Measurements from ENCODE around the gene ANKRD29.
A peak's percentile ranks its signal among the peaks of the same experiment; 100 is the strongest.

ANKRD29 gene, protein sequence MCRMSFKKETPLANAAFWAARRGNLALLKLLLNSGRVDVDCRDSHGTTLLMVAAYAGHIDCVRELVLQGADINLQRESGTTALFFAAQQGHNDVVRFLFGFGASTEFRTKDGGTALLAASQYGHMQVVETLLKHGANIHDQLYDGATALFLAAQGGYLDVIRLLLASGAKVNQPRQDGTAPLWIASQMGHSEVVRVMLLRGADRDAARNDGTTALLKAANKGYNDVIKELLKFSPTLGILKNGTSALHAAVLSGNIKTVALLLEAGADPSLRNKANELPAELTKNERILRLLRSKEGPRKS

DNA sequence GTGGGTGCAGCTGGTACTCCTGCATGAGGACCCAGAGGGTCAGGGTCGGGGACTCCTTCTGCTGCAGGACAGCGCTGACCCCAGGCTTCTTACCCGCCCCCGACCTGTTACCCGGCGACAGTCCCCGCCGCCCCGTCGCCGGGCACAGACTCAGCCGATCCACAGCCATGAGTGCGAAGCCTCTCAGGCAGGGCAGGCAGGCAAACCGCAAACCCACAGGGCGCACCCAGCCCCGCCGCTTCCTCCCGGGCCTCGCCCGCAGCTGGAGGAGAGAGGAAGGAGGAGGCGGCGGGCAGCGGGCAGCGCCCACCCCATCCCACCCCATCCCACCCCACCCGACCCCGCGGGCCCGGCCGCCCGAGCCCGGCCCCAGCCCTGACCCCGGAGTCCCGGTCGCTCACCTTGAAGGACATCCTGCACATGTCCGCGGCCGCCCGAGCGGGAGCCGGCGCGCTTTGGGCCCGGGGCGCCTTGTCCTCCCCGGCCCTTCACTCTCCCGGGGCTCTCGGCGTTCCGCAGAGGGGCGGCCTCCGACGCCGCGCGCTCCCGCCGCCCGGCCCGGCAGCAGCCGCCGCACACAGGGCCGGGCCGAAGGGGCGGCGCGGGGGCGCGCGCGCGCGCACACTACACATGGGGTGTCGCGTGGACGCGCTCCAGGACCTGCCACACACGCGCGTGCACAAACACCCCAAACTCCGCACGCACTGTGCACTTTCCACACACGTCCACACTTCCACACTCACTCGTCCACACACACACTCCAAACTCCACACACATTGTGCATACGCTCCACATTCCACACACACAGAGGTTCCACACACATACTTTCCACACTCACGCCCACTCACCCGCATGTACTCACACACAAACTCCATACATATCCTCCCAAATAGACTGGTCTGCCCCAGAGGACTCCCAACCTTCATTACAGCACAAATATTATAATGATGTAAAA, at the start of gene ANKRD29:
TSS of gene ANKRD29 (minus strand) at position 603 of the 955 bp plus-strand sequence. CDS start at position 422, 181 bp downstream.
- DNase-seq: no peak

DNA sequence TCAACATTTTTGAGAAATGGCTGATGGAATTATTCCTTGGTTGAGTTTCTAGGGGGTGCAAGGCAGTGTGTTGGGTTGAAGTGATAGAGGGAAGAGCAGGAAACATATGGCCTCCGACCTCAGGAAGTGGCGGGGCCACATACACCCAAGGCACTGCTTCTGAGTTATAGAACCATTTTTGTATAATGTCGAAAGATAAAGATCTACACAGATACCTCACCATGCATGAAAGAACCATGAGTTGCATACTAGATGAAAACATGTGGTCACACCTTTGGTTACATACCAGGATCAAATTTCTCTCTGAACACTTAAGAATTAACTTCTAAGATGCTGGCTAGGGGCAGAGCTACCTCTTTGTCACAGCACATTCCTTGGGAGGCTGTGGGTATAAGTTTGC, 49.7 kb upstream of the ANKRD29 start:
- no peak for DNase-seq

DNA sequence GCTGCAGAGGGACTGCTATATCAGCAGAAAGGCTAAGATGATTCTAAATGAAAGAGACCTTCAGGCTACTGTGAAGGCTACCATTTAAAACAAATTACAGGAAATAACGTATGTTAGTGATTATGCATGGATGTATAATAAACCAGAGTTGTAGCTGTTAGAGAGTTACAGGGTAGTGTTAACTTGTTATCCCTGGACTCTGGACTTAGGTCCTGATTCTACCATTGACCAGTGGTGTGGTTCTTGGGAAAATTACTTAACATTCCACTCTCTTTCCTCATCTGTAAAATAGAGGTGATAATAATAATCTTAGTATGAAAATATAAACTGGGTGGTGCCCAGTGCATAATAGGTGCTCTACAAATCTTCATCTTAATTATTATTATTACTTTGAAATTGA, 48.7 kb upstream of the ANKRD29 start:
- no peak for DNase-seq

DNA sequence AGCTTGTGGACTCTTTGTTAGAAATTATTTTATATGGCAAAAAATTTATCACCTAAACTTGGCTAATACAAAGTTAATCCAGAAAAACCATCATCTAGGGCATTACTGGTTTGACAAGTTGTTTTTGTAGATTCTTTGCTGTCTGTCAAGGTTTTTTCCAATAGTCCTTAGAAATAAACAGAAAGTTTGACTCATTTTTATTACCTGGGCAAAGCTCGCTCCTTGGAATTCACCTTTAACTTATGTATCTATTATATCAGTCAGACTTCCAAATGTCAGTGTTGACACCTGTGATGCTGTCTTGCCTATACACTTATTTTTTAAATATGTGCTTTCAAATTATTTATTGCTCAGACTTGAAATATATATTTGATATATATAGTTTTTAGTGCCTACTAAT, 48.2 kb upstream of the ANKRD29 start:
- no peak for DNase-seq

DNA sequence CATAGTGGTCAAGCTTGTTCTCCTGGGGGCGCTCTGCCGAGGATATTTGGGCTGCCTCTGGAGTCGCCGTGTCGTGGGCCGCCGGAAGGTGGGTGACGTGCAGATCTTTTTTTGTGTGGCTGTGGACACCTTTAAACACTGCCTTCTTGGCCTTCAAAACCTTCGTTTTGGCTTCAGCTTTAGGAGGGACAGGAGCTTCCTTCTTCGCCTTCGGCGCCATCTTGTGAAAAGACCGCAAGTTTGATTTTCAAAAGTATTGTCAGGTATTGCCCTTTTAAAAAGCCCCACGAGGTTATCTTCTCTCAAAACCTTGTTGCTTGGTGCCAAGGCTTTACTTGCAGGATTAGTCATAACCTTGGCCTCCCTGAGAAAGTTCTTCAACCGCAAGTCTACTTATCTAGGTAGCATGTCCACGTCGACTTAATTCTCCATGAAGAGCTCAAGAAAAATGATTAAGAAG, 47.4 kb upstream of the ANKRD29 start:
- no peak for DNase-seq

DNA sequence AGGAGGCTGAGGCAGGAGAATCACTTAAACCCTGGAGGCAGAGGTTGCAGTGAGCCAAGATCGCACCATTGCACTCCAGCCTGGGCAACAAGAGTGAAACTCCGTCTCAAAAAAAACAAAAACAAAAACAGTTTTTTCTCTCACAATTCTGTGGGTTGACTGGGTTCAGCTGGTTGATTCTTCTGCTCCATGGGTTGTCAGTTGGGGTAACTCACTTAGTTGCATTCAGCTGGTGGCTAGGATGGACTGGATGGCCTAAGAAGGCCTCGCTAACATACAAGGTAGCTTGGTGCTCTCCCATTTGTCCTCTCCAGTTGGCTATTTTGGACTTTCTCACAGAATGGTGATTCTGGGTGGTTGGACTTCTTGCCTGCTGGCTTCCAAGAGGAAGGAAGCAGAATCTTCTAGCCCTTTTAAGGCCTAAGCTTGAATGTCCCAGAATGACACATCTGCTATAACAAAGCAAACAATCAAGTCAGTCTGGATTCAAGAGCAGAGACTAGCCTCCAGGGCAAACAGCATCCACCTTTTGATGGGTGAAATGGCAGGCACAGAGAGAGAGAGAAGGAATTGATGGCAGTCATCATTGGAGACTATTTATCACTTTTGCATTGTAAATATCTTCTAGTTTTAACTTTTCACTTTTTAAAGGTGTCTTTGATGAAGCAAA, 44.4 kb upstream of the ANKRD29 start:
- no peak for DNase-seq

DNA sequence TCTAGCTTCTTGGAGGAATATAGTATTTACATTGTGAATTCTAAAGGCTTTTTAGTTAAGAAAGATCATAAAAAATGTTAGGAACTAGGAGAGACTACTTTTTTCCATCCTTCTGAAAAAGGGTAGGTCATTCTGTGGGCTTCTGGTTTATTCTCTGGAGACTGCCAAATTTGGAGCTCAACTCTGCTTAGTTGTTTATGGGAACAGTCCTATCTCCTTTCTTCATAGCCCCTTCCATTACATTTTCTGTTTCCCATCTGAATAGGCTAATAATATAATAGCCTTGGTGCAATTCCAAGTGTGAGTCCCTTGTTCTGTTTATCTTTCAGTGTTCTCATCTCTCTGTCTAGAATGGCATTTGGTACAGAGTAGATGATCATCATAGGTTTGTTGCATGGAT, 42.1 kb upstream of the ANKRD29 start:
- no peak for DNase-seq

DNA sequence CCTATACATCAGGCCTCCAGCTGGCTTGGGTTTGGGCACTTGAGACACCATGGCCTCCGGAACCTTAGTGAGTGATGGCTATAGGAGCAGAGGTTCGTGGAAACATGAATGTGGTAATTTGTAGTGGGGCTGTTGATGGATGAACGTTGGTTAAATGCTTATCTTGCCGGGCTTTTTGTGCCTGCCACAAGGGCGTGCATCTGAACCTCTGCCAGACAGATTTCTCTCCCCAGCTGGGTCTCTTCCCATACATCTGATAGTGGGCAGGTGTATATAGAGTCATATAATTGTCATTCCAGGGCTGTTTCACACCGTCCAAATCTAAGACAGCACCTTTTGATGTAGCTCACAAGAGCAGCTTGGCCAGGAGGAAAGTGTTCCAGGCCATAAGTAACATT, 41.3 kb upstream of the ANKRD29 start:
- no peak for DNase-seq

DNA sequence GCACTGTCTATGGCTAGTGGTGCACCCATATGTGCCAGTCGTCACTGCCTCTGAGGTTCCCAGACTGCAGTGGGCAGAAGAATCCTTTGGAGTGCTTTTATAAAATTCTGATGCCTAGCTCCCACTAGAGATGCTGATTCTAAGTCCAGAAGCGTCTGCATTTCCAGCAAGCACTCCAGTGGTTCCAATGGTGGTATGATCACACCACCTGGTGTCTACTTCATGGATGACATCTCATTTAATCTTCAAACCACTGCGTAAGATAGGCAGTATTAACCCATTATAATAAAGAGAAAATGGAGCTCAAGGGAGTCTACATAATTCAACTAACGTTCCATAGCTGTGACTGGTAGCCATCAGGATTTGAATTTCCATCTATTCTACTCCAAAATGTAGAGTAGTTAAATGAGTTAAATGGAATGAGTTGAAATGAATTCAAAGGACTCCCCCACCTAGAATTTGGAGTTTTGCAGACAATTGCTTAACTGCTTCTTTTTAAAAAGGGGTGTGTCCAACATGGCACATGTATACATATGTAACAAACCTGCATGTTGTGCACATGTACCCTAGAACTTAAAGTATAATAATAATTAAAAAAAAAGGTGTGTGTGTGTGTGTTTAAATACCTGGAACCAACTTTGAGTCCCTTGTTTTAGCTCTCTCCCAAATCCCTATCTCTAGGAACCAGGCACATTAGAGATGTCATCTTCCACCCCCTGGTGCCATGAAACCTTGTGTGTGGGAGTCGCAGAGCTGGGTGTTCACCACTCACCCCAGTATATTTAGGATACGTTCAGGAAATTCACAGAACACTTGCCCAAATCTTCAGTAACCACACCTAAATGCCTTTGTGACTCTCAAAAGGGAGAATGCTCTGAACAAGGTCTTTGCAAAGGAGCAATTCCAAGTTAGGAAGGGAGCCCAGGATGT, 40.6 kb upstream of the ANKRD29 start:
- peak; percentile 69 for DNase-seq

DNA sequence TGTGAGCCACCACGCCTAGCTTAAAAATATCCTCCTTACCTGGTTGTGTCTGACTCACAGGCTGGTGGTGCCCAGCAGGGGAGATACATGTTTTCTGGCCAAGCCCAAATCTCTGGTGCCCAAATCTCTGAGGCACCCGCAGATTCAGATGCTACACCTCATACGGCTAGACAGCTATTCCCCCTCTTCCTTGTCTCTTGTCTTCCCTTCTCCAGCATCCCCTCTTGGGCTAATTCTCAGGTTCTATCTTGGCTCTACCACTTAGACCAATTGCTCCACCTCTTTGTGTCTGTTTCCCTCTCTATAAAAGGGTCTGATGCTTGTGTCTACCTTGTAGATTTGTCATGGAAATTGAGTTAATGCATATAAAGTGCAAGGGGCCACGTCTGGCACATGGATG, 39.9 kb upstream of the ANKRD29 start:
- DNase-seq: no peak

DNA sequence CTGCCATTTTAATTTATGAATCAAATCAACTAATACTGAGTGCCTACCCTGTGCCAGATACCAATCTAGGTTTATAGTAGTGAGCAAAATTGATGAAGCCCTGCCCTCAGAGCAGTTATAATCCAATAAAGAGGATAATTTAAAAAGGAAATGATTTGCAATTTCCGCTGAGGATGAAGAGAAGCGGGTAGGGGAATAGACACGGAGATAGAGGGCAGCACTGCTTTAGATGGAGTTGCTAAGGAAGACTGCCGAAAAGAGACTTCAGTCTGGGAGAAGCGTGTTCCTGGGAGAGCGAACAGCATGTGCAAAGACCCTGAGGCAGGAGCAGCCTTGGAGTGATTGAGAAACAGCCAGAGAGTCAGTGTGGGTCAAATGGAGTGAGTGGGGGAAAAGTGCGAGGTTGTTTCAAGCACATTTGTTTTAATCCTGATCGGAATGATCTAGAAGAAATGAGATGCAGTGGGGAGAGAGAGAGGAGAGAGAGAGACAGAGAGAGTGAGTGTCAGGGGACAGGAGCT, 38.9 kb upstream of the ANKRD29 start:
- DNase-seq: no peak

DNA sequence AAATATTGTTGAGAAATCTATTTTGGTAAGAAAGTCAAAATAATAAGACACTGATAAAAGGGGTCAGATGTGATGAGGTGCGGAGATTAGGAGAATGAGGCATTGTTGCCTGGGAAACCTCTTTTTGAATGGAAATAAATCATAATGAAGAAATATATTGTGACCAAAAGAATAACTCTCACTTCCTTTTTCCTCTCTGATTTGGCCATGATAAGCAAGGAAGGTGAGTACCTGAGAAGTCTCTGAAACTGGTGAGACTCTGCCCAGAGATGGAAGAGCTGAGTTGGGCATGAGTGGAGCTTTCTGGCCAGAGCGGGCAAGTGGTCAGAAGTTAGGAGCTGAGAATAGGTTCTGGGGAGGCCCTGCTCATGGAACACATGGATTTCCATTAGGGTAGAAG, 38.3 kb upstream of the ANKRD29 start:
- DNase-seq: no peak

DNA sequence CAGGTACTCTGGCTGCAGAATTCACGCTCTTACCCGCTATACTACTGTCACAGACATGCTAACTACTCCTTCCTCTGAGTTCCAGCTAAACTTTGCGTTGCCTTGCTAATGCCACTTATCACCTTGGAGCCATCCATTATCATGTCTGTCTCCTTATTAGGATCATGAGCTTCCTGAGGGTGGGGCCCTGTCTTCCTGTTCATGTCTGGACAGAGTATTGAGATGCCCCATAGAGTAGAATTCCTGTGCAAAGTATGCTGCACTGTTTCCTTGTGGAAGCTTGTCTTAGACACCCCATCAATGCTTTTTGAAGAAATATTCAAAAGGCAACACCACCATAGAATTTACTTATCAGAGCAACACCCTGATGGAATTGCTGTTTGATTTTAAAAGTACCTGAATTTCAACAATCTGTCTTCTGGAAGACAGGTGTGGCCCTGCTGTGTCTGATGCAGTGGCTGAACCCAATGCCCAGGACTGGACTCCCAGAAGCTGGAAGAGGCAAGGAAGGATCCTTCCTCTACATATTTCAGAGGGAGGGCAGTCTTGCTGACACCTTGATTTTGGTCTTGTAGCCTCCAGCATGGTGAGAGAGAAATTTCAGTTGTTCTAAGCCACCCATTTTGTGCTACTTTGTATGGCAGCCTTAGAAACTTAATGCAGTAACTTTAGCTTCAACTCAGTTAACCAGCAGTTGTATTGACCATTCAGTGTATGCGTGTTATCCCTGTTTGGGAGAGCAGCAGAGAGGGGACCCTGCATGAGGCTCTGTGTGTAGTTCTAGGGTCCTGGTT, 32.1 kb upstream of the ANKRD29 start:
- DNase-seq: no peak

DNA sequence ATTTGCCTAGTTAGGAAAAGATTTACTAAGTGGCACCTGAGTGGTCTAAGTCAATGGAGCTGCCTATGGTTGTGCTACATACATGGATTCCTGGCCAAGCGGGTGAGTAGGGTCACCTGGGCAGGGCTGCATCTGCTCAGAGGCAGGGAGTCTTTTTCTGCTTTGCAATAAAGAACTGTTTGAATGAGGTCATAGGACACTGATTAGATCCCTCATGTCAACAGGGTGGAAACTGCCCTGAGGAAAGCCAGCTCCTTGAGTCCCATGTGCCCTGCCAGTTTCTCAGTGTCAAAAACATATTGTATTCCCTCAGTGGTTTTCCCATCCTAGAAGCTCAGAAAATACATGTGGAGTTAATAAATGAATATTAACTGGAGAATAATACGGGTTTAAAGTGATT, 31.1 kb upstream of the ANKRD29 start:
- DNase-seq: no peak

DNA sequence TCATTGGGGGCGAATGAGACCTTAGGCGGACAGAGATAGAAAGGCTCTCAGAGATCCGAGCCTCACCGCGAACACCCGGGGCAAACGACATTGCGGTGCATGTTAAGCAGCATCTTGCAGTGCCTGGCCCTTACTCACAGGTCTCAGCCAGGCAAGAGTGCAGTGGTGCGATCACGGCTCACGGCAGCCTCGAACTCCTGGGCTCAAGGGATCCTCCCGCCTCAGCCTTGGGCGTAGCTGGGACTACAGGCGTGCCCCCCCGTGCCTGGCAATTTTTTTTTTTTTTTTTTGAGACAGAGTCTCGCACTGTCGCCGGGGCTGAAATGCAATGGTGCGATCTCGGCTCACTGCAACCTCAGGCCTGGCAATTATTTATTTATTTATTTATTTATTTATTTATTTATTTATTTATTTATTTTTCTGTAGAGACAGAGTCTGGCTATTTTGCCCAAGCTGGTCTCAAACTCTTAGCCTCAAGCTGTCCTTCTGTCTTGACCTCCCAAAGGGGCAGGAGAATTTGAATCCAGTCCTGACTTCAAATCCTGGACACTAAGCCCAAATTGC, 27.9 kb upstream of the ANKRD29 start:
- no peak for DNase-seq

DNA sequence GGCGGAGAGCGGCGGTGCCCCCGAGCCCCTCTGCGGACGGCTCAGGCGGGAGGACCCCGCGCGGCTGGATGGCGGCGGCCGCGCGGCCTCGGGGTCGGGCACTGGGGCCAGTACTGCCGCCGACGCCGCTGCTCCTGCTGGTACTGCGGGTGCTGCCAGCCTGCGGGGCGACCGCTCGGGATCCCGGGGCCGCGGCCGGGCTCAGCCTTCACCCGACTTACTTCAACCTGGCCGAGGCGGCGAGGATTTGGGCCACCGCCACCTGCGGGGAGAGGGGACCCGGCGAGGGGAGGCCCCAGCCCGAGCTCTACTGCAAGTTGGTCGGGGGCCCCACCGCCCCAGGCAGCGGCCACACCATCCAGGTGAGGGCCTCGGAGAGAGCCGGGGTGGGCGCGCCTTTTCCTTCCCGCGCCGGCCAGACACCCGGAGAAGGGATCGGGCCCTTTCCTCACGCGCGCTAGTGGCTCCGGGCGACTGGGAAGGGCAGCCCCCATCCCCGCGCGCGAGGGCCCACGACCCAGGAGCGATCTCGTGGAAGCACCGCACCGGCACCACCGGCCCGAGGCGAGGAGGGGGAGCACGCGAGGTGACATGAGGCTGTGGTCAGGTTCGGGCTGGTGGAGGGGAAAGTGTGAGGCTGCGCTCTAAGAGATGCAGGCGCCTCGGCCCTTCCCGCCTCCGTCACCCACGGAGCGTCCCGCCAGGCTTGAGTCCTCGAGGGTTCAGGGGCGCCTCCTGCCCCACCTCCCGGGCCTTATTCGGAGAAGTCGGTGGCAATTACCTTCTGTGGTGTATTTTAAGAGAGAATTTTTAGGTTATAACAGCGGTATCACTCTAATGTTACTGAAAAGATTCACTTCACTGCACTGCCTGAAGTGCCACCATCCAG, 27.1 kb upstream of the ANKRD29 start:
- DNase-seq: no peak

DNA sequence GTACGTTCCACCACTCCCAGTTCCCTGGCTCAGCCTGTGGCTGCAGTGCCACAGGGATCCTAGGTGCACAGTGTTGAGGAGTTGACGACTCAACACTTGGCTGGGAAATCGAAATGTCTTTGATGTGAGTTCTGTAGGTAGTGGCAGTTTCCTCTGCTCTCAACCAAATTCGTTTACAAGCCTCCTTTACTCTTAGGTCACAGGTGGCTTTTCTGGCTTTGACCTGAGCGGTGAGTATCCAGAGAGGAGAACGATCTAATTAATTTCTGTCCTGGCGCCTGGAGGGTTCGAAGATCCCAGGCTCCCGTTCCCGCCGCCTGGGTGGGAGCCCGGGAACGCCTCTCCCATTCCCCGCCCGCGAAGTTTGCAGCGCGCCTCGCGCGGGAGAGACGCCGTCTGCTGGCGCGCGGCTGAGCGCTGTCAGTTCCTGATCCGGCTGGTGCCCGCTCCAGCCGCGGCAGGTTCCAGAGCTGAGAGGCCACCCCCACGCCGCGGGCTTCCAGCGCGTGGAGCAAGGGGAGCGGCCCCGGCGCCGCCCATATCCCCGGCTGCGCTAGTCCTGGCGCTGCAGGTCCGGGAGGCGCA, 26.4 kb upstream of the ANKRD29 start, which contains the start of gene LAMA3:
TSS of gene LAMA3 (plus strand) at position 423 of the 585 bp plus-strand sequence. CDS start 231 bp downstream, outside the sequence.
- no peak for DNase-seq

DNA sequence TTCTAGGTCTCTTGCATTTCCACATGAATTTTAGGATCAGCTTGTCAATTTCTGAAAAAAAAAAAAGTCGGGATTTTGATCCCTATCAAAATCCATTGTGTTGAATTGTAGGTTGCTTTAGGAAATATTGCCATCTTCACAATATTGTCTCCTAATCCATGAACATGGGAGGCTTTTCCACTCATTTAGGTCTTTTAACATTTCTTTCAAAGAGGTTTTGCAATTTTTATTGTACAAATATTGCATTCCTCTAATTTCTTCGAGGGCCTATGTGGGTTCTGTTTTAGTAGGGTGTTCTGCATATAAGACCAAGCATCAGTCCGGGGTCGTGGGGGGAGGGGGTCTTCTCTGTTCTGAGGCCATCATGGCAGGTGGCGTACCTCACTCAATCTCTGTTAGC, 25.8 kb upstream of the ANKRD29 start:
- DNase-seq: no peak

DNA sequence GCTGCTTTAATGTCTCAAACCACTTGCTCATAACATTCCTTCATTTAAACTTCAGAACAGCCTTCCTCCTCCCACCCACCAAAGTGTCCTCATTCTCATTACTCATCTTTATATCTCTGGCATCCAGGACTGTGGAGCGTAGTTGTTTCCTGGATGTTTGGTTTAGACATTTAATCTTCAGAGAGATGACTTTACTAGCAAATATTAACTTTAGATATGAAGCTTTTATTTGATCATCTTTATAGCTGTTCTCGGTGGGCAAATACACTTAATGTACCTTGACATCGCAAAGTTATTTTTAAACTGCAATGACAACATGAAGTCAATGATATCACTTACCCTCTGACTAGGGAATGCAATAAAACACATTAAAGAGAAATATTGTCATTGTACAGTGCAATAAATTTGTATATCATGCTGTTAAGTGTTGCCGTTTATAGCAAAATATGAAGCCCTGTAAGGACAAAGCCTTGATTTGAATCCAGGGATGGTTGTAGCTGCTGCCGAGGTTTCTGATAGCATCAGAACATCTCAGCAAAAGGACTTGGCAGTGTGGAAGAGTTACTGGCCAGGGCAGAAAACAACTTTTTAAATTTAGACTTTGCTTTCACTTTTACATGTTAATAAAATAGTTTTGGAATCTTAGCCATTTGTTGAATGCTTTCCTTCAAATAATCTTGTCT, 21.9 kb upstream of the ANKRD29 start:
- peak; percentile 17 for DNase-seq
